HFFc6 (cell line): Measurements from ENCODE around the gene XIRP1. TPM values are rescaled to one million over a fixed set of nuclear protein-coding genes. Genes with fewer than 3 reads are reported as not detected.

Experiments
- DNase-seq: peaks from one replicate; pipeline ENCODE4 v3.0.0-alpha.2; 2018
- H3K27ac Mint-ChIP-seq: 2 replicates; pipeline ENCODE4 v1.8.0; 2020; ENCODE audit warnings: mild to moderate bottlenecking, mixed read lengths
- H3K27me3 Mint-ChIP-seq: 2 replicates; pipeline ENCODE4 v1.8.0; 2021; ENCODE audit warnings: mild to moderate bottlenecking, moderate library complexity, mixed read lengths; ENCODE audit not compliant: insufficient read depth
- H3K36me3 Mint-ChIP-seq: 2 replicates; pipeline ENCODE4 v1.8.0; 2021; ENCODE audit warnings: low read depth, mixed read lengths
- H3K4me1 Mint-ChIP-seq: 2 replicates; pipeline ENCODE4 v1.8.0; 2020; ENCODE audit warnings: low read depth, mixed read lengths
- H3K4me3 Mint-ChIP-seq: 2 replicates; pipeline ENCODE4 v1.8.0; 2020; ENCODE audit warnings: mild to moderate bottlenecking, moderate library complexity, mixed read lengths
- H3K9me3 Mint-ChIP-seq: 2 replicates; pipeline ENCODE4 v1.8.0; 2020; ENCODE audit warnings: mild to moderate bottlenecking, mixed read lengths
- total RNA-seq, 6 experiments: library from RNA; stranded (reverse); fragmentation: NEBNext Ultra II Directional; extraction: Animal tissue kit (Norgen Biotek cat#: 25700); gene quantifications; 2 replicates in 1 of 6; 3 replicates in 5 of 6; pipeline ENCODE4 v1.2.3, GENCODE V29; 2021
- TF ChIP-seq, protein P1 (sequence below): fragments of 200-600 bp; sonication (generic); IDR thresholded peaks from 2 replicates; pipeline ENCODE4 v1.5.0; 2021; ENCODE audit warnings: antibody characterized with exemption, mild to moderate bottlenecking

XIRP1 gene
- total RNA-seq, 6 experiments from 2014 or later: not detected

GRCh38 chr3:39184968-39185285, 7.5 kb downstream of the XIRP1 start:
- DNase-seq: no peak
- no peak overlapping the region for H3K27ac Mint-ChIP-seq
- peaks cover 8% of the 10 kb centered on the region for H3K27me3 Mint-ChIP-seq
- TF ChIP-seq, protein P1, sequence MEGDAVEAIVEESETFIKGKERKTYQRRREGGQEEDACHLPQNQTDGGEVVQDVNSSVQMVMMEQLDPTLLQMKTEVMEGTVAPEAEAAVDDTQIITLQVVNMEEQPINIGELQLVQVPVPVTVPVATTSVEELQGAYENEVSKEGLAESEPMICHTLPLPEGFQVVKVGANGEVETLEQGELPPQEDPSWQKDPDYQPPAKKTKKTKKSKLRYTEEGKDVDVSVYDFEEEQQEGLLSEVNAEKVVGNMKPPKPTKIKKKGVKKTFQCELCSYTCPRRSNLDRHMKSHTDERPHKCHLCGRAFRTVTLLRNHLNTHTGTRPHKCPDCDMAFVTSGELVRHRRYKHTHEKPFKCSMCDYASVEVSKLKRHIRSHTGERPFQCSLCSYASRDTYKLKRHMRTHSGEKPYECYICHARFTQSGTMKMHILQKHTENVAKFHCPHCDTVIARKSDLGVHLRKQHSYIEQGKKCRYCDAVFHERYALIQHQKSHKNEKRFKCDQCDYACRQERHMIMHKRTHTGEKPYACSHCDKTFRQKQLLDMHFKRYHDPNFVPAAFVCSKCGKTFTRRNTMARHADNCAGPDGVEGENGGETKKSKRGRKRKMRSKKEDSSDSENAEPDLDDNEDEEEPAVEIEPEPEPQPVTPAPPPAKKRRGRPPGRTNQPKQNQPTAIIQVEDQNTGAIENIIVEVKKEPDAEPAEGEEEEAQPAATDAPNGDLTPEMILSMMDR: no peak
- H3K9me3 Mint-ChIP-seq: no peaks in the 10 kb centered on the region
- H3K36me3 Mint-ChIP-seq: no peaks in the 10 kb centered on the region
- H3K4me1 Mint-ChIP-seq: peaks cover 17% of the 10 kb centered on the region
- no peak overlapping the region for H3K4me3 Mint-ChIP-seq

GRCh38 chr3:39184081-39184967, 8.1 kb downstream of the XIRP1 start:
- Mint-ChIP-seq H3K27me3 (peaks cover 8% of the 10 kb centered on the region), H3K36me3 (no peaks in the 10 kb centered on the region), H3K9me3 (no peaks in the 10 kb centered on the region), H3K4me1 (peaks cover 19% of the 10 kb centered on the region), H3K27ac (no peak overlapping the region), H3K4me3 (no peak overlapping the region)
- DNase-seq: no peak
- TF ChIP-seq, protein P1: no peak

GRCh38 chr3:39183211-39184080, 8.9 kb downstream of the XIRP1 start:
- Mint-ChIP-seq H3K27me3 (peaks cover 6% of the 10 kb centered on the region), H3K4me3 (no peak overlapping the region), H3K4me1 (peaks cover 28% of the 10 kb centered on the region), H3K27ac (no peak overlapping the region), H3K36me3 (no peaks in the 10 kb centered on the region), H3K9me3 (no peaks in the 10 kb centered on the region)
- no peak for DNase-seq
- TF ChIP-seq, protein P1: no peak

DNA sequence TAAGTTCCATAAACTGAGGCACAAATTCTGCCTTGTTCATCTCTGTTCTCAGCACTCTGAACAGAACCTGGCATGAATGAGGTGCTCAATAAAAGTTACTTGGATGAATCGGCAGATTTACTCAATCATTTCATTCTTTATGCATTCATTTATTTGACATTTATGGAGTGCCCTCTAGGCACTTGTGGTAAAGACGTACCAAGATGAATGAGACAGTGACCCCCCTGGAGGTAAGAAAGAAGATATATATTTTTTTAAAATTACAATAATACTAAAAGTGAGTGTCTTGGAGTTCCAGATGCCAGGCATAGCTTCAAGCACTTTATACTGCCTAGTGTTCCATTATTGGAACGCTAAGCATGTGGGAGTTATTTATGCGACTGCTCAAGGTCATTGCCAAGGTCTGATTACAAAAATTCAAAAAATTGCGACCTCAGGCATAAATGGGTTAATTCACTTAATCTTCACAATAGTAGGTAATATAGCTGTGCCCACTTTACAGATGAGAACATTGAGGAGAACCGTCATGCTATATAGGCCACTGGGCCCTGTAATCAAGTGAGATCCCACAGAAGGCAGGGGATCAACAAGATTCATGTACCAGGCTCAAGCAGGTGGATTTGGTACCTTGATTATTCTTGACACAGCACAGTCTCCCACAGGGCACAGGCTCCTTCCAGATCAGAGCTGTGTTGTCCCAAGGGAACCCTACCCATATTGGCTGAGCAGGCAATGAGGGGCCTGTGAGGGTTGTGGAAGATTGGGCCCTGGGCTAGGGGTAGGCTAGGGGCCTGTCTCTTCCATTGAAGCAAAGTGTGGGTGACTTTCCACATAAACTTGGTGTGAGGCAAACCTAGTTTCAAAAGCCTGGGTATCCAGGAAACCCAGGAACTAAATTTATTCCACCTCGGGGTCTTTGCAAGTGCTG, 10.7 kb downstream of the XIRP1 start:
- Mint-ChIP-seq H3K4me1 (peaks cover 44% of the 10 kb centered on the region), H3K4me3 (peak overlapping the region; percentile 73), H3K27me3 (peaks cover 6% of the 10 kb centered on the region), H3K36me3 (no peaks in the 10 kb centered on the region), H3K9me3 (no peaks in the 10 kb centered on the region), H3K27ac (peak overlapping the region; percentile 41)
- DNase-seq: no peak
- TF ChIP-seq, protein P1: peak; percentile 26
